HepG2 (cell line): ENCODE measurements around the gene OR5K2. TPM values are rescaled to one million over a fixed set of nuclear protein-coding genes. Genes with fewer than 3 reads are reported as not detected.

Experiments
- ATAC-seq: fragments of 200-7000 bp; cut with Tn5 transposase; 3 replicates; pipeline ENCODE4 v1.9.1; 2020; ENCODE audit warnings: mild to moderate bottlenecking, moderate library complexity
- BruUV-seq: library from RNA; stranded (reverse); fragments of 400-500 nt; replicated peaks from 2 replicates; lab custom pipeline; 2021; lab: Mats Ljungman, UMichigan
- CTCF ChIA-PET: fragments of 300-600 bp; formaldehyde crosslinking; extraction: SDS; loops from one replicate; lab custom pipeline; 2021; ENCODE audit warnings: low total read pairs, inconsistent platforms, low intra/inter-chr PET ratio; lab: Yijun Ruan, JAX
- POLR2A ChIA-PET: fragments of 350-600 bp; sonication (Branson Sonifier 250); formaldehyde crosslinking; loops from one replicate; lab custom pipeline; 2020; ENCODE audit warnings: antibody characterized with exemption, inconsistent platforms; lab: Yijun Ruan, JAX
- DNase-seq: peaks from one replicate; pipeline ENCODE4 v3.0.0-alpha.2; 2015; ENCODE audit warnings: low spot score
- FAIRE-seq: peaks from 3 replicates; lab custom pipeline; 2011; peaks lifted over from hg19 to GRCh38; lab: Jason Lieb, UNC
- H2AFZ ChIP-seq: one replicate; pipeline ENCODE4 v1.6.1; 2011; ENCODE audit warnings: low read length, inconsistent platforms
- H3K27ac ChIP-seq: fragments of 300-600 bp; 3 replicates; pipeline ENCODE4 v1.8.0; 2011; ENCODE audit warnings: mixed run types, mild to moderate bottlenecking, mixed read lengths, low read length, inconsistent platforms; ENCODE audit not compliant: insufficient read depth; ENCODE audit errors: extremely low read length
- H3K27me3 ChIP-seq, 2 experiments: fragments of 200-600 bp in 1 of 2; 2 replicates in 1 of 2; 3 replicates in 1 of 2; pipeline versions ENCODE4 v1.6.0 to v1.8.0; 2011; ENCODE audit warnings: low read length in 2 of 2, mild to moderate bottlenecking in 2 of 2, moderate library complexity in 2 of 2, inconsistent platforms in 1 of 2; ENCODE audit not compliant: insufficient read depth in 2 of 2, control insufficient read depth in 1 of 2
- H3K36me3 ChIP-seq, 2 experiments: fragments of 200-600 bp in 1 of 2; replicated peaks in 1 of 2; 2 replicates in 1 of 2; 3 replicates in 1 of 2; pipeline versions ENCODE4 v1.5.1 to v1.8.0; 2011; ENCODE audit warnings: low read length in 2 of 2, inconsistent platforms in 1 of 2; ENCODE audit not compliant: insufficient read depth in 2 of 2, control insufficient read depth in 1 of 2
- H3K4me1 ChIP-seq: 2 replicates; pipeline ENCODE4 v1.5.1; 2012; ENCODE audit warnings: low read length, inconsistent platforms; ENCODE audit not compliant: insufficient read depth
- H3K4me2 ChIP-seq: 2 replicates; pipeline ENCODE4 v1.6.0; 2011; ENCODE audit warnings: low read depth, low read length, inconsistent platforms
- H3K4me3 ChIP-seq, 3 experiments: fragments of 200-600 bp in 1 of 3; sonication (generic), shearing (Covaris generic) in 1 of 3; replicated peaks in 1 of 3; 2 replicates each; pipeline ENCODE4 v1.5.1; 2011 to 2016; ENCODE audit warnings: low read length in 3 of 3, inconsistent platforms in 2 of 3, low read depth in 2 of 3, mild to moderate bottlenecking in 2 of 3, control low read depth in 1 of 3, mixed read lengths in 1 of 3; ENCODE audit not compliant: insufficient read depth in 1 of 3
- H3K79me2 ChIP-seq: one replicate; pipeline ENCODE4 v1.6.1; 2011; ENCODE audit warnings: low read length, inconsistent platforms; ENCODE audit not compliant: insufficient read depth
- H3K9ac ChIP-seq: 2 replicates; pipeline ENCODE4 v1.6.0; 2011; ENCODE audit warnings: mild to moderate bottlenecking, low read depth, low read length, inconsistent platforms; ENCODE audit not compliant: insufficient read depth
- H3K9me3 ChIP-seq: 2 replicates; pipeline ENCODE4 v1.5.1; 2012; ENCODE audit warnings: mild to moderate bottlenecking, low read length
- H4K20me1 ChIP-seq: 2 replicates; pipeline ENCODE4 v1.6.0; 2011; ENCODE audit warnings: inconsistent platforms, mild to moderate bottlenecking, low read length, moderate library complexity; ENCODE audit not compliant: insufficient read depth
- MBNL3 ChIP-seq: fragments of 250-450 bp; sonication (Bioruptor Pico); conservative IDR thresholded peaks from 2 replicates; pipeline ENCODE4 v1.8.0; 2022; ENCODE audit warnings: mild to moderate bottlenecking, inconsistent platforms
- POLR2A ChIP-seq, 2 experiments: IDR thresholded peaks; 2 replicates each; pipeline ENCODE4 v1.6.1; 2011; ENCODE audit warnings: low read depth in 2 of 2, low read length in 2 of 2, mild to moderate bottlenecking in 1 of 2, moderate library complexity in 1 of 2; ENCODE audit not compliant: insufficient read depth in 1 of 2
- SRSF1 ChIP-seq: fragments of 200-400 bp; formaldehyde crosslinking; optimal IDR thresholded peaks from 2 replicates; pipeline ENCODE3; 2017; ENCODE audit warnings: mild to moderate bottlenecking, low read depth, low read length, moderate library complexity
- ZIK1 ChIP-seq: sonication (generic); formaldehyde crosslinking; IDR thresholded peaks from 2 replicates; pipeline ENCODE4 v1.5.0; 2020; ENCODE audit warnings: mild to moderate bottlenecking, low read depth, missing genetic modification reagents, borderline replicate concordance
- ZNF10 ChIP-seq: sonication (generic); formaldehyde crosslinking; IDR thresholded peaks from 2 replicates; pipeline ENCODE4 v1.4.0; 2020; ENCODE audit warnings: mild to moderate bottlenecking, low read depth, missing genetic modification reagents, borderline replicate concordance
- ZNF557 ChIP-seq: sonication (generic); formaldehyde crosslinking; IDR thresholded peaks from 2 replicates; pipeline ENCODE4 v1.4.0; 2020; ENCODE audit warnings: missing genetic modification reagents
- ZNF772 ChIP-seq: sonication (generic); formaldehyde crosslinking; IDR thresholded peaks from 2 replicates; pipeline ENCODE4 v1.5.0; 2020; ENCODE audit warnings: mild to moderate bottlenecking, missing genetic modification reagents
- in situ Hi-C: cut with HindIII; loops from 2 replicates; pipeline ENCODE4 v1.10.0; 2017; ENCODE audit warnings: low pct_unique_long_range_greater_than_20kb; ENCODE audit not compliant: extremely low pct_ligation_motif_present
- intact Hi-C: fragments of 100-400 bp; cut with micrococcal nuclease; formaldehyde crosslinking; loops from one replicate; pipeline ENCODE4 v1.10.0; 2022; ENCODE audit not compliant: unreplicated experiment
- polyA plus RNA-seq, 8 experiments: library from polyadenylated mRNA; depleted of rRNA in 3 of 8; stranded (reverse) in 7 of 8; unstranded in 1 of 8; fragments of >200 nt; fragmentation: Illumina TruSeq in 4 of 8; extraction: Trizol in 4 of 8; gene quantifications; 2 replicates each; pipeline versions ENCODE4 v1.2.1 to v1.2.3, GENCODE V29; 2011 to 2016; ENCODE audit warnings: low read depth in 4 of 8, missing spikeins in 1 of 8, mixed read lengths in 1 of 8; ENCODE audit not compliant: insufficient read depth in 1 of 8
- total RNA-seq, 5 experiments: library from RNA; depleted of rRNA; stranded (reverse); fragments of >200 nt; fragmentation: Illumina TruSeq; extraction: Trizol; gene quantifications; 2 replicates each; pipeline ENCODE4 v1.2.3, GENCODE V29; 2016; ENCODE audit warnings: low read depth in 1 of 5
- TF ChIP-seq, protein P1 (sequence below): sonication (generic); formaldehyde crosslinking; IDR thresholded peaks from 2 replicates; pipeline ENCODE4 v1.5.0; 2020; ENCODE audit warnings: mild to moderate bottlenecking, missing genetic modification reagents
- TF ChIP-seq, protein P2 (sequence below): sonication (generic); formaldehyde crosslinking; IDR thresholded peaks from 2 replicates; pipeline ENCODE4 v1.5.0; 2020; ENCODE audit warnings: mild to moderate bottlenecking, low read depth, missing genetic modification reagents, borderline replicate concordance

OR5K2 gene
- total and polyA plus RNA-seq, 2 of the 13 experiments (the other 11 are each of a cell fraction or from before 2014, with no cell fraction given), result not detected

- Histone ChIP-seq H3K27me3 (no peaks in the 10 kb centered on the region), H3K4me3 (no peak overlapping the region), H2AFZ (no peak overlapping the region), H4K20me1 (no peaks in the 10 kb centered on the region), H3K36me3 (no peaks in the 10 kb centered on the region), H3K9me3 (no peaks in the 10 kb centered on the region), H3K9ac (no peak overlapping the region), H3K79me2 (no peaks in the 10 kb centered on the region), H3K27ac (no peak overlapping the region), H3K4me2 (no peak overlapping the region), H3K4me1 (no peaks in the 10 kb centered on the region)
- no peak for TF ChIP-seq ZIK1
- TF ChIP-seq MBNL3 (CRISPR knock-in tag), result no peak
- TF ChIP-seq ZNF10 (CRISPR knock-in tag), result no peak
- no peak for TF ChIP-seq SRSF1
- no peak for TF ChIP-seq POLR2A (IDR thresholded peaks at IDR 0.05; ENCODE audit: insufficient read depth in 1 of 2, low read depth in 2 of 2, low read length in 2 of 2)
- TF ChIP-seq, protein P1, sequence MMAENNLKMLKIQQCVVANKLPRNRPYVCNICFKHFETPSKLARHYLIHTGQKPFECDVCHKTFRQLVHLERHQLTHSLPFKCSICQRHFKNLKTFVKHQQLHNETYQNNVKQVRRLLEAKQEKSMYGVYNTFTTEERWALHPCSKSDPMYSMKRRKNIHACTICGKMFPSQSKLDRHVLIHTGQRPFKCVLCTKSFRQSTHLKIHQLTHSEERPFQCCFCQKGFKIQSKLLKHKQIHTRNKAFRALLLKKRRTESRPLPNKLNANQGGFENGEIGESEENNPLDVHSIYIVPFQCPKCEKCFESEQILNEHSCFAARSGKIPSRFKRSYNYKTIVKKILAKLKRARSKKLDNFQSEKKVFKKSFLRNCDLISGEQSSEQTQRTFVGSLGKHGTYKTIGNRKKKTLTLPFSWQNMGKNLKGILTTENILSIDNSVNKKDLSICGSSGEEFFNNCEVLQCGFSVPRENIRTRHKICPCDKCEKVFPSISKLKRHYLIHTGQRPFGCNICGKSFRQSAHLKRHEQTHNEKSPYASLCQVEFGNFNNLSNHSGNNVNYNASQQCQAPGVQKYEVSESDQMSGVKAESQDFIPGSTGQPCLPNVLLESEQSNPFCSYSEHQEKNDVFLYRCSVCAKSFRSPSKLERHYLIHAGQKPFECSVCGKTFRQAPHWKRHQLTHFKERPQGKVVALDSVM (CRISPR knock-in tag), result no peak
- TF ChIP-seq ZNF557 (CRISPR knock-in tag), result no peak
- TF ChIP-seq ZNF772, result no peak
- TF ChIP-seq, protein P2, sequence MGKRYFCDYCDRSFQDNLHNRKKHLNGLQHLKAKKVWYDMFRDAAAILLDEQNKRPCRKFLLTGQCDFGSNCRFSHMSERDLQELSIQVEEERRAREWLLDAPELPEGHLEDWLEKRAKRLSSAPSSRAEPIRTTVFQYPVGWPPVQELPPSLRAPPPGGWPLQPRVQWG (CRISPR knock-in tag), result no peak
- POLR2A ChIA-PET, result no interaction called here
- DNase-seq, result no peak
- FAIRE-seq, result no peak
- ATAC-seq, result no peak
- in situ Hi-C loops (no loop called here), intact Hi-C loops (no loop called here)
- CTCF ChIA-PET, result no interaction called here
- BruUV-seq, result no TSS peak
Observed at GRCh38 chr3:98453827-98454226, 43.7 kb upstream of the OR5K2 start.
